ENCODE measurements around the gene TBX15. TPM values are rescaled to one million over a fixed set of nuclear protein-coding genes. Genes with fewer than 3 reads are reported as not detected.

TBX15 gene
- total RNA-seq, 1 donor from 2014 or later = 0.07 TPM

- Mint-ChIP-seq H3K4me1 (ENCODE audit: low read depth, unreplicated experiment) (peaks cover 11% of the 10 kb centered on the region), H3K27ac (ENCODE audit: unreplicated experiment) (no peak overlapping the region)
Measured at GRCh38 chr1:118948351-118948750, 39.8 kb downstream of the TBX15 start.

DNA sequence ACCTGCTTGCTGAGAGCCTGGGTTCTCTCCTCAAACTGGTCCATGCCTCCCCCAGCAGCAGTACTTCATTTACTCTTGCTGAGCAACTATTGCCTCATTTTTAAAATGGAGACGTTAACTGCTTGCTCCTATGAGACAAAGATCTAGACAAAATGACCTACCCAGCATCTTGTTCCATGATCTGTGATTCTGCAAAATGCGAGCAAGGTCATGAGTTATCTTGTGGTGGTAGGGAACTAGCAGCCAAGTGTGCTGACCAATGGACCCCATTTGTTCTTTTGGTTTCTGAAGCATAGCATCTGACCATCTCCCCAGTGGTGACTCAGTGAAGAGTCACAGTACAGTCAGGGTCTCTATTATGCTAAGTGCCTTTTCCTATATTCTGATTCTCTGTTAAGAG is 40.4 kb downstream of the TBX15 start:
- peak; percentile 75 for DNase-seq (ENCODE audit: low read depth)
- H3K4me1 Mint-ChIP-seq (ENCODE audit: low read depth, unreplicated experiment) = peaks cover 11% of the 10 kb centered on the region

More at GRCh38 chr1:118948351-118948750, 39.8 kb downstream of the TBX15 start:
- Histone ChIP-seq H3K79me2 (ENCODE audit: insufficient read depth, low read length) (no peaks in the 10 kb centered on the region), H3K4me2 (ENCODE audit: low read length) (peak overlapping the region; percentile 18), H2AFZ (ENCODE audit: low read depth, low read length) (no peak overlapping the region), H3K9ac (ENCODE audit: low read length) (no peak overlapping the region), H3K4me3 (ENCODE audit: insufficient read depth, low read depth, low read length) (no peak overlapping the region), H4K20me1 (ENCODE audit: insufficient read depth, low read length) (peaks cover 8% of the 10 kb centered on the region), H3K27me3 (ENCODE audit: insufficient read depth, low read length) (peaks cover 5% of the 10 kb centered on the region), H3K36me3 (ENCODE audit: insufficient read depth, low read length) (no peaks in the 10 kb centered on the region), H3K27ac (ENCODE audit: low read depth, low read length) (no peak overlapping the region), H3K9me3 (ENCODE audit: insufficient read depth, low read depth, low read length) (no peaks in the 10 kb centered on the region), H3K4me1 (ENCODE audit: insufficient read depth, low read length) (peaks cover 17% of the 10 kb centered on the region)
- FAIRE-seq (no peak), DNase-seq (ENCODE audit: low read depth) (no peak)
- Mint-ChIP-seq H3K9me3 (ENCODE audit: unreplicated experiment) (no peaks in the 10 kb centered on the region), H3K36me3 (ENCODE audit: low read depth, unreplicated experiment) (no peaks in the 10 kb centered on the region), H3K27me3 (ENCODE audit: low read depth, unreplicated experiment) (peaks cover 3% of the 10 kb centered on the region), H3K4me3 (ENCODE audit: unreplicated experiment) (no peak overlapping the region)
- TF ChIP-seq, protein P1, sequence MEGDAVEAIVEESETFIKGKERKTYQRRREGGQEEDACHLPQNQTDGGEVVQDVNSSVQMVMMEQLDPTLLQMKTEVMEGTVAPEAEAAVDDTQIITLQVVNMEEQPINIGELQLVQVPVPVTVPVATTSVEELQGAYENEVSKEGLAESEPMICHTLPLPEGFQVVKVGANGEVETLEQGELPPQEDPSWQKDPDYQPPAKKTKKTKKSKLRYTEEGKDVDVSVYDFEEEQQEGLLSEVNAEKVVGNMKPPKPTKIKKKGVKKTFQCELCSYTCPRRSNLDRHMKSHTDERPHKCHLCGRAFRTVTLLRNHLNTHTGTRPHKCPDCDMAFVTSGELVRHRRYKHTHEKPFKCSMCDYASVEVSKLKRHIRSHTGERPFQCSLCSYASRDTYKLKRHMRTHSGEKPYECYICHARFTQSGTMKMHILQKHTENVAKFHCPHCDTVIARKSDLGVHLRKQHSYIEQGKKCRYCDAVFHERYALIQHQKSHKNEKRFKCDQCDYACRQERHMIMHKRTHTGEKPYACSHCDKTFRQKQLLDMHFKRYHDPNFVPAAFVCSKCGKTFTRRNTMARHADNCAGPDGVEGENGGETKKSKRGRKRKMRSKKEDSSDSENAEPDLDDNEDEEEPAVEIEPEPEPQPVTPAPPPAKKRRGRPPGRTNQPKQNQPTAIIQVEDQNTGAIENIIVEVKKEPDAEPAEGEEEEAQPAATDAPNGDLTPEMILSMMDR (IDR thresholded peaks at IDR 0.05; ENCODE audit: insufficient read depth, low read depth, low read length) = no peak
- no peak for TF ChIP-seq EZH2 (IDR thresholded peaks at IDR 0.05; ENCODE audit: insufficient read depth, low read length)

More for the DNA sequence above, 40.4 kb downstream of the TBX15 start:
- Histone ChIP-seq H4K20me1 (ENCODE audit: insufficient read depth, low read length) (peaks cover 8% of the 10 kb centered on the region), H3K9ac (ENCODE audit: low read length) (no peak overlapping the region), H2AFZ (ENCODE audit: low read depth, low read length) (no peak overlapping the region), H3K79me2 (ENCODE audit: insufficient read depth, low read length) (no peaks in the 10 kb centered on the region), H3K27me3 (ENCODE audit: insufficient read depth, low read length) (peaks cover 5% of the 10 kb centered on the region), H3K4me3 (ENCODE audit: insufficient read depth, low read depth, low read length) (no peak overlapping the region), H3K4me2 (ENCODE audit: low read length) (peak overlapping the region; percentile 41), H3K27ac (ENCODE audit: low read depth, low read length) (no peak overlapping the region), H3K36me3 (ENCODE audit: insufficient read depth, low read length) (no peaks in the 10 kb centered on the region), H3K4me1 (ENCODE audit: insufficient read depth, low read length) (peaks cover 17% of the 10 kb centered on the region), H3K9me3 (ENCODE audit: insufficient read depth, low read depth, low read length) (no peaks in the 10 kb centered on the region)
- H3K27ac Mint-ChIP-seq (ENCODE audit: unreplicated experiment) = no peak overlapping the region
- TF ChIP-seq, protein P1 (IDR thresholded peaks at IDR 0.05; ENCODE audit: insufficient read depth, low read depth, low read length) = no peak
- no peak for TF ChIP-seq EZH2 (IDR thresholded peaks at IDR 0.05; ENCODE audit: insufficient read depth, low read length)
- H3K27me3 Mint-ChIP-seq (ENCODE audit: low read depth, unreplicated experiment) = peaks cover 3% of the 10 kb centered on the region
- no peak overlapping the region for H3K4me3 Mint-ChIP-seq (ENCODE audit: unreplicated experiment)
- no peaks in the 10 kb centered on the region for H3K36me3 Mint-ChIP-seq (ENCODE audit: low read depth, unreplicated experiment)
- peaks cover 3% of the 10 kb centered on the region for H3K9me3 Mint-ChIP-seq (ENCODE audit: unreplicated experiment)
- FAIRE-seq = peak; percentile 97

All from astrocyte (in vitro differentiated cells and primary cell).